Cardiac septum (tissue), 1 donor: ENCODE measurements around the gene HBS1L. TPM values are rescaled to one million over a fixed set of nuclear protein-coding genes. Genes with fewer than 3 reads are reported as not detected.

ENCODE experiments used
- DNase-seq: peaks from one replicate; pipeline ENCODE4 v3.0.0-alpha.2; 2020; ENCODE audit warnings: low spot score
- intact Hi-C: fragments of 100-400 bp; cut with DNase I; formaldehyde crosslinking; loops from one replicate; pipeline ENCODE4 v1.14.0; 2022
- total RNA-seq: library from RNA; stranded (reverse); fragmentation: NEBNext Ultra II Directional; extraction: Animal tissue kit (Norgen Biotek cat#: 25700); gene quantifications from one replicate; pipeline ENCODE4 v1.2.1, GENCODE V29; 2021
- donor health status: DM: no; HTN: no; CAD: no.

HBS1L gene
- total RNA-seq, 1 donor from 2014 or later: 85.0 TPM

- intact Hi-C loops: no loop called here
- DNase-seq: no peak
Measured at GRCh38 chr6:135046912-135047311, 7.7 kb downstream of the HBS1L start.

GRCh38 chr6:135044639-135045038 is 10.0 kb downstream of the HBS1L start:
- intact Hi-C loops: no loop called here
- no peak for DNase-seq

- no peak for DNase-seq
- intact Hi-C loops: no loop called here
Measured at GRCh38 chr6:135043846-135044245, 10.8 kb downstream of the HBS1L start.

GRCh38 chr6:135043364-135043763 is 11.3 kb downstream of the HBS1L start:
- DNase-seq: no peak
- intact Hi-C loops: no loop called here

GRCh38 chr6:135038335-135038734 is 16.3 kb downstream of the HBS1L start:
- intact Hi-C loops: no loop called here
- no peak for DNase-seq

GRCh38 chr6:135037541-135037940 is 17.1 kb downstream of the HBS1L start:
- no peak for DNase-seq
- intact Hi-C loops: no loop called here

- no peak for DNase-seq
- intact Hi-C loops: no loop called here
Measured at GRCh38 chr6:135036731-135037420, 17.7 kb downstream of the HBS1L start.

GRCh38 chr6:135033238-135033637 is 21.4 kb downstream of the HBS1L start:
- intact Hi-C loops: no loop called here

GRCh38 chr6:135030532-135031178 is 24.0 kb downstream of the HBS1L start:
- no peak for DNase-seq
- intact Hi-C loops: no loop called here

More at GRCh38 chr6:135033238-135033637, 21.4 kb downstream of the HBS1L start:
- DNase-seq: no peak

- intact Hi-C loops: no loop called here
- no peak for DNase-seq
Measured at GRCh38 chr6:135030056-135030473, 24.6 kb downstream of the HBS1L start.

- intact Hi-C loops: no loop called here
- no peak for DNase-seq
Measured at GRCh38 chr6:135025775-135026174, 28.8 kb downstream of the HBS1L start.

- no peak for DNase-seq
- intact Hi-C loops: no loop called here
Measured at GRCh38 chr6:135025175-135025574, 29.4 kb downstream of the HBS1L start.

GRCh38 chr6:135022050-135022697 is 32.4 kb downstream of the HBS1L start:
- intact Hi-C loops: no loop called here

GRCh38 chr6:135021310-135022049 is 33.1 kb downstream of the HBS1L start:
- no peak for DNase-seq
- intact Hi-C loops: no loop called here

More at GRCh38 chr6:135022050-135022697, 32.4 kb downstream of the HBS1L start:
- no peak for DNase-seq

GRCh38 chr6:135018941-135019340 is 35.7 kb downstream of the HBS1L start:
- no peak for DNase-seq
- intact Hi-C loops: no loop called here

- intact Hi-C loops: no loop called here
- DNase-seq: no peak
Measured at GRCh38 chr6:135018052-135018451, 36.6 kb downstream of the HBS1L start.

- intact Hi-C loops: no loop called here
- DNase-seq: no peak
Measured at GRCh38 chr6:135014353-135014832, 40.2 kb downstream of the HBS1L start.

- intact Hi-C loops: no loop called here
- DNase-seq: no peak
Measured at GRCh38 chr6:135013211-135013610, 41.4 kb downstream of the HBS1L start.

GRCh38 chr6:135012764-135013163 is 41.9 kb downstream of the HBS1L start:
- no peak for DNase-seq
- intact Hi-C loops: no loop called here

- intact Hi-C loops: no loop called here
- DNase-seq: no peak
Measured at GRCh38 chr6:135012349-135012748, 42.3 kb downstream of the HBS1L start.
